GM12873 (cell line): Measurements from ENCODE around the gene MLX.

ENCODE experiments used
- CTCF ChIP-seq: IDR thresholded peaks from 2 replicates; pipeline ENCODE4 v1.5.1; 2012; ENCODE audit warnings: low read depth, mild to moderate bottlenecking, moderate library complexity, low read length, control low read depth; ENCODE audit not compliant: insufficient read depth; ENCODE audit errors: missing control alignments

MLX gene

GRCh38 chr17:42566883-42567573 is at the start of gene MLX:
Gene MLX (plus strand): TSS chr17:42567100. CDS start chr17:42567125, 25 bp downstream.
- TF ChIP-seq CTCF: no peak

DNA sequence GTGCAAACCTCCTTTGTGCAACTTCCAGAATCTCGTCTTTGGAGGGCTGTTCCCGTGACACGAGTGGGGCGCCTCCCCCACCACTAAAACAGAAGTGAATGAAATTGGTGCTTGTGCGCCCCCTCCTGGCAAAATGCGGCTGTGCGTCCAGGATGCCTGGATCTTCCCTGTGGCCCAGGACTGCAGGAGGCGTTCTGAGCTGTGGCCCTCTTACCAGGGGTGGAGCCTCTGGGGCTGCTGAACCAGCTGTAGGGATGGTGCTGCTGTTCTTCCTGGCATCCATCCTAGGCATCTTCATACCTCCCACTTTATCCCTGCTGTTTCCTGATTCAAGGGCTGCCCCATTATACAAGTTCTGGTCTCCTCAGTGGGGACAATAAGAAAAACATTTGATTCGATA is 49.4 kb upstream of the MLX start:
- peak; percentile 95 for TF ChIP-seq CTCF

DNA sequence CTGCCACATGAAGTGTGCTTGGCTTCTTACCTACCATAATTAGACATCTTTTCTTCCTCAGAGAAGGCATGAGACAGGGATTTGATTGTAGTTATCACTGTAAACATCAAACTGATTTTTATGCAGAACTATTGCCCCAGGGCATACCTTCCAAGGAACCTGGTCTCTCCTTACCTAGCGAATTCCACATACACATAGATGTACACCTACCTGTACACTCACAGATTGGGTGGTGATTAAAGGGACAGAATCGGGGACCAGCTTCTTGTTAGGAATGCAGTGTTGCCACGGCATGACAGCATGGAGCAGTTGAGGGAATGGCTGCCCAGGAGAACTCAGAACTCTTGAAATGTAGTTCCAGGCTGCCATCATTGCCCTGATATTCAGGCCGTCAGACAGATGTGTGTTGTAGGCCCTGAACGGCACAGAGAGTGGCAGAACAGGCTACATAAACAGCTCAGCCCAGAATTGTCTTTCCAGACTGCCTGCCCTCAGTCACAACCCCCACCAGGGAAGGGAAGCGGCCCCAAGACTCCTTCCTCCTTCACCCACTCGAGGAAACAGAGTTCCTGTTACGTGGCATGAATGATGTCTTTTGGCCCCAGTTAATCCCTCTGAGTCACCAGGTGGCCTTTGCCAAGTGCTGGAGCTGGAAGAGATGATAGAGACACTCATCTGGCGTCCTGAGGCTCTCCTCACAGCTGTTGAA is 48.7 kb upstream of the MLX start:
- no peak for TF ChIP-seq CTCF

- no peak for TF ChIP-seq CTCF
Observed at GRCh38 chr17:42518755-42519545, 48.0 kb upstream of the MLX start.

DNA sequence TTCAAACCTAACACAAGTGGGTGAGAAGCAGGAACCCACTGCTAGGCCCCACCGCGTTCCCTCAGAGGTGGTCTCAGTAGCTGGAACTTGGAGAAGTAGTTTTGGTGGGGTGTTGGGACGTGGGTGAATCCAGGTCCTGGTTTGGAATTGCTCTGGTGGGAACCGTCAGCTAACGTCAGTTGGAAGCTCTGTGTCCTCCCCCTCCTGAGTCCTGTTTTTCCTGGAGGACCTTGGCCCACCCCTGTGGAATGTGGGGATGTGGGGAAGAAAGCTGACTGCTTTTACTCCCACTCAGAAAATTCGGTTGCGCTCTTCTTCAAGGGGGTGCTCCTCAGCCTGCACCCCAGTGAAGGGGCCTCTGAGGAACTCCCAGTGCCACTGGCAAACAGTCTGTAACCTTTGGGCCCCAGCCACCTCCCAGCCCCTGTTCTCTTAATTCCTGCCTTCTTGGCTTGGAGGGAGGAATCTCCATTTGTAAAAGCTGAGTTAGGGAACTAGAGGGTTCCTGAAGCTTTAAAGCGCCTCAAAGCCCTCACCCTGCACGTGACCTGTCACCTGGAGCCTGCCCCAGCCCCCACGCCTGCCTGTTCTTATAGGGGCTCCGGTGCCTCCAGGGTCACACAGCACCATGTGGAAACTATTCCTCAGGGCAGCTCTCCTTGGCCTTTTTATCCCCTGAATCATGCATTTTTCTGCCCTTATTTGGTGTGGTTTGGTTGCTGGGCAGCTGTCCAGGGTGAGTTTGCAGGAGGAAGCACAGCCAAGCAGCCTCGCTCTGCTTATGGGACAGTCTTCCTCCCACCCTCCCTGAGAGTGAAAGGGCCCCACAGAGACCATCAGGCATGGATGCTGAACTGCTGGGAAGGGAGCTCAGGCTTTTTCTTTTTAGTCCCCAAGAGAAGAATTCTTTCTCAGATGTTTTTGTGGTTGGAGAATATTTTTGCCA is 47.1 kb upstream of the MLX start:
- TF ChIP-seq CTCF: no peak

DNA sequence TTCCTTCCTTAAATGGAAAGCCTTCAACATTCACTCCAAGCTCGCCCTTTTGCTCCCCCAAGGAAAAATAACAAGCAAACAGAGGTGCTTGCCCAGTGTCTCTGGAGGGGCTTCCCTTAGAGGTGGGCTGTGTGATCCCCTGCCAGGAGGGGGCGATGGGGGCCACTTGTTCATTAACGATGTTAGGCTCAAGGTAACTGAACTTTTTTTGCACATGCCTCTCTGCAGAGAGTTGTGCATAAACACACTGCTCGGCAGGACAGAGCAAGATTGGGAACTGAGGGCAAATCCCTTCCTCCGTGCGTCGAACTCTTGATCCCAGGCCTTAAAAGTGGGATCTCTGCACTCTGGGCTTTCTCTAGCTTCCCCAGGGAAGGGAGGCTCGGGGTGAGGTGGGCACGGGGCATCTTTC is 46.4 kb upstream of the MLX start:
- TF ChIP-seq CTCF: peak; percentile 48

GRCh38 chr17:42521036-42521435 is 45.9 kb upstream of the MLX start:
- no peak for TF ChIP-seq CTCF
